ENCODE results near the gene SNX25.

DNA sequence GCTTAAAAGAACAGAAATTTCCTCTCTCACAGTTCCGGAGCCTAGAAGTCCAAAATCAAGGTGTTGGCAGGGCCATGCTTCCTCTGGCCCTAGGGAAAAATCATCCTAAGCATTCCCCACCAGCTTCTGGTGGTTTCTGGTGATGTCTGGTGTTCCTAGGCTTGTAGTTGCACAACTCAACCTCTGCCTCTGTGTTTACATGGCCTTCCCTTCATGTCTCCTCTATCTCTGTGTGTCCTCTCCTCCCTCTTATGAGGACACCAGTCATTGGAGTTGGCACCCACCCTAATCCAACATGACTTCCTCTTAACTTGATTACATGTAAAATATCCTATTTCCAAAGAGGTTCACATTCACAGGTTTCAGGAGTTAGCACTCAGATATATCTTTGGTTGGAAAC is 170.9 kb downstream of the SNX25 start:
- TF ChIP-seq SIN3A (IDR thresholded peaks at IDR 0.05; ENCODE audit: borderline replicate concordance, insufficient read depth, low read depth, low read length) = no peak
- TF ChIP-seq, protein P1, sequence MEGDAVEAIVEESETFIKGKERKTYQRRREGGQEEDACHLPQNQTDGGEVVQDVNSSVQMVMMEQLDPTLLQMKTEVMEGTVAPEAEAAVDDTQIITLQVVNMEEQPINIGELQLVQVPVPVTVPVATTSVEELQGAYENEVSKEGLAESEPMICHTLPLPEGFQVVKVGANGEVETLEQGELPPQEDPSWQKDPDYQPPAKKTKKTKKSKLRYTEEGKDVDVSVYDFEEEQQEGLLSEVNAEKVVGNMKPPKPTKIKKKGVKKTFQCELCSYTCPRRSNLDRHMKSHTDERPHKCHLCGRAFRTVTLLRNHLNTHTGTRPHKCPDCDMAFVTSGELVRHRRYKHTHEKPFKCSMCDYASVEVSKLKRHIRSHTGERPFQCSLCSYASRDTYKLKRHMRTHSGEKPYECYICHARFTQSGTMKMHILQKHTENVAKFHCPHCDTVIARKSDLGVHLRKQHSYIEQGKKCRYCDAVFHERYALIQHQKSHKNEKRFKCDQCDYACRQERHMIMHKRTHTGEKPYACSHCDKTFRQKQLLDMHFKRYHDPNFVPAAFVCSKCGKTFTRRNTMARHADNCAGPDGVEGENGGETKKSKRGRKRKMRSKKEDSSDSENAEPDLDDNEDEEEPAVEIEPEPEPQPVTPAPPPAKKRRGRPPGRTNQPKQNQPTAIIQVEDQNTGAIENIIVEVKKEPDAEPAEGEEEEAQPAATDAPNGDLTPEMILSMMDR (IDR thresholded peaks at IDR 0.05) = no peak
- TF ChIP-seq, protein P2, sequence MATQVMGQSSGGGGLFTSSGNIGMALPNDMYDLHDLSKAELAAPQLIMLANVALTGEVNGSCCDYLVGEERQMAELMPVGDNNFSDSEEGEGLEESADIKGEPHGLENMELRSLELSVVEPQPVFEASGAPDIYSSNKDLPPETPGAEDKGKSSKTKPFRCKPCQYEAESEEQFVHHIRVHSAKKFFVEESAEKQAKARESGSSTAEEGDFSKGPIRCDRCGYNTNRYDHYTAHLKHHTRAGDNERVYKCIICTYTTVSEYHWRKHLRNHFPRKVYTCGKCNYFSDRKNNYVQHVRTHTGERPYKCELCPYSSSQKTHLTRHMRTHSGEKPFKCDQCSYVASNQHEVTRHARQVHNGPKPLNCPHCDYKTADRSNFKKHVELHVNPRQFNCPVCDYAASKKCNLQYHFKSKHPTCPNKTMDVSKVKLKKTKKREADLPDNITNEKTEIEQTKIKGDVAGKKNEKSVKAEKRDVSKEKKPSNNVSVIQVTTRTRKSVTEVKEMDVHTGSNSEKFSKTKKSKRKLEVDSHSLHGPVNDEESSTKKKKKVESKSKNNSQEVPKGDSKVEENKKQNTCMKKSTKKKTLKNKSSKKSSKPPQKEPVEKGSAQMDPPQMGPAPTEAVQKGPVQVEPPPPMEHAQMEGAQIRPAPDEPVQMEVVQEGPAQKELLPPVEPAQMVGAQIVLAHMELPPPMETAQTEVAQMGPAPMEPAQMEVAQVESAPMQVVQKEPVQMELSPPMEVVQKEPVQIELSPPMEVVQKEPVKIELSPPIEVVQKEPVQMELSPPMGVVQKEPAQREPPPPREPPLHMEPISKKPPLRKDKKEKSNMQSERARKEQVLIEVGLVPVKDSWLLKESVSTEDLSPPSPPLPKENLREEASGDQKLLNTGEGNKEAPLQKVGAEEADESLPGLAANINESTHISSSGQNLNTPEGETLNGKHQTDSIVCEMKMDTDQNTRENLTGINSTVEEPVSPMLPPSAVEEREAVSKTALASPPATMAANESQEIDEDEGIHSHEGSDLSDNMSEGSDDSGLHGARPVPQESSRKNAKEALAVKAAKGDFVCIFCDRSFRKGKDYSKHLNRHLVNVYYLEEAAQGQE (IDR thresholded peaks at IDR 0.05; ENCODE audit: insufficient read depth in 1 of 2, low read depth in 2 of 2, low read length in 1 of 2) = no peak
